CD4-positive, alpha-beta T cell treated with Interleukin-17A for 1 hour (primary cell): ENCODE measurements around the gene CAMTA1.

ENCODE experiments used
- DNase-seq: peaks from one replicate; pipeline ENCODE4 v3.0.0-alpha.2; 2020

The CAMTA1 gene

GRCh38 chr1:7426780-7427604 lies 641.7 kb downstream of the CAMTA1 start:
- no peak for DNase-seq

- DNase-seq, result no peak
Observed at GRCh38 chr1:7427605-7428300, 642.5 kb downstream of the CAMTA1 start.

GRCh38 chr1:7429290-7429689 lies 644.0 kb downstream of the CAMTA1 start:
- DNase-seq, result no peak

GRCh38 chr1:7430047-7430608 lies 644.9 kb downstream of the CAMTA1 start:
- no peak for DNase-seq

GRCh38 chr1:7430691-7431090 lies 645.4 kb downstream of the CAMTA1 start:
- DNase-seq, result no peak

GRCh38 chr1:7432102-7432899 lies 647.0 kb downstream of the CAMTA1 start:
- DNase-seq, result no peak

GRCh38 chr1:7432900-7433380 lies 647.7 kb downstream of the CAMTA1 start:
- DNase-seq, result no peak

- DNase-seq, result no peak
Observed at GRCh38 chr1:7434566-7434965, 649.3 kb downstream of the CAMTA1 start.

GRCh38 chr1:7435276-7436055 lies 650.2 kb downstream of the CAMTA1 start:
- DNase-seq, result no peak

- no peak for DNase-seq
Observed at GRCh38 chr1:7436056-7437005, 651.1 kb downstream of the CAMTA1 start.

- no peak for DNase-seq
Observed at GRCh38 chr1:7437036-7437435, 651.8 kb downstream of the CAMTA1 start.

- no peak for DNase-seq
Observed at GRCh38 chr1:7437608-7438395, 652.5 kb downstream of the CAMTA1 start.

- no peak for DNase-seq
Observed at GRCh38 chr1:7438396-7438785, 653.1 kb downstream of the CAMTA1 start.

GRCh38 chr1:7438921-7439655 lies 653.8 kb downstream of the CAMTA1 start:
- DNase-seq, result no peak

- no peak for DNase-seq
Observed at GRCh38 chr1:7440154-7440553, 654.9 kb downstream of the CAMTA1 start.

- DNase-seq, result no peak
Observed at GRCh38 chr1:7441143-7441841, 656.0 kb downstream of the CAMTA1 start.

- DNase-seq, result no peak
Observed at GRCh38 chr1:7442036-7442435, 656.8 kb downstream of the CAMTA1 start.

- no peak for DNase-seq
Observed at GRCh38 chr1:7442918-7443317, 657.7 kb downstream of the CAMTA1 start.

GRCh38 chr1:7444363-7444762 lies 659.1 kb downstream of the CAMTA1 start:
- no peak for DNase-seq
